Iris pigment epithelial cell (primary cell): ENCODE data around the gene RAB3C.
A peak's percentile ranks its signal among the peaks of the same experiment; 100 is the strongest.

Source experiments
- DNase-seq: peaks from one replicate; pipeline ENCODE4 v3.0.0-alpha.2; 2011; ENCODE audit warnings: low read depth

RAB3C gene

DNA sequence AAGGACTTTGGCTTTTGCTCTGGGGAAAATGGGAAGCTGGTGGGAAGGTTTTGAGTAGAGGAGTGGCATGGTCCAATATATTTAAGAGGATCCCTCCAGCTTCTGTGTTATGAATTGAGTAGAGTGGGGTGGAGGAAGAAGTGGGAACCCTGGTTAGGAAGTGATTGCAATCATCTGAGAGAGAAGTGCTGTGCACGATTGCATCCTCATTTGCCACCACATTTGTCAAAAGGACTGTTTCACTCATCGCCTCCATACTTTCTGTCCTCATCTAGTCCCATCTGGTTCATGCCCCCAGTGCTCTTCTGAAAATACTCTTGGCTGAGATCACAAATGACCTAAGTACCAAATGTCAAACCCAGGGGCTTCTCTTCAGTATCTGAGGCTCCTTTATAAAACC is 192.1 kb downstream of the RAB3C start:
- DNase-seq, result no peak

DNA sequence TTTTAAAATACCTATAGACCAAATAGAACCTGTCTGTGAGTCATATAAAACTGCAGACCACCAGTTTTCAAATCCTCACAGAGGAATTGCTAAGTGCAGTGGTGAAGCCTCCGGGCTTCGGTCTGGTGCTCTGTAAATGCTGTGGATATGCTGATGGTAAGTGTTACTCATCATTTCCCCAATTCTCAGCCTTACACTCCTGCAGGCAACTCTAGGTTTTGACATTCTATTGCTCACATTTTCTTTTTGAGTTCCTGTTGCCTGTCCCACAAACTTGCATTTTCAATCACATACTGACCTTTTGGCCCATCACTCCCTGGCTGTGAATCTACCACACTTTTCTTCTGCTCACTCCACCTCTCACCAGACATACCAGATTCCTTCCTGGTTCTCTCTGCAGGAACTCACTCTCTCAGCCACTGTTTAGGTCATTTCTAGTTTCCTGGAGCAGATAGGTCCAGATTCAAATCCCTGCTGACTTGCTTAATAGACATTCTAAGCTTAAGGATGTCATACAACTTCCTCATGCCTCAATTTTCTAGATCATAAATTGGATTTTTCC is 192.9 kb downstream of the RAB3C start:
- DNase-seq, result no peak

DNA sequence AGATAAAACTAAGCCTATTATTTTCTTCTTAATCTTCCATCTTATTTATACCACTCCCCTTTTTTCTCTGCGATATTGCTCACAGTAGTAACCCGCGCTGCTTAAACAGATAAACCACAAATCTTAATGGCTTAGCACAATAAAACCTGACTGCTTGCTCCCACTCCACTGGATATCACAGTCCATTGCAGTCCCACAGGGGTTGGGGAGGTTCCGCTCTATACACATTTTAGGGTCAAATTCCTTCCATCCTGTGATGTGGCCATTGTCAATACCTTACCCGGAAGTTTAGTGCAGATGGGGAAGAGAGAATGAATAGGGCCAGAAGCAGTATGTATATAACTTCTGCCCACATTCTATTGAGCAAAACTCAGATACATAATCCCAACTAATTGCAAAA is 193.7 kb downstream of the RAB3C start:
- no peak for DNase-seq

DNA sequence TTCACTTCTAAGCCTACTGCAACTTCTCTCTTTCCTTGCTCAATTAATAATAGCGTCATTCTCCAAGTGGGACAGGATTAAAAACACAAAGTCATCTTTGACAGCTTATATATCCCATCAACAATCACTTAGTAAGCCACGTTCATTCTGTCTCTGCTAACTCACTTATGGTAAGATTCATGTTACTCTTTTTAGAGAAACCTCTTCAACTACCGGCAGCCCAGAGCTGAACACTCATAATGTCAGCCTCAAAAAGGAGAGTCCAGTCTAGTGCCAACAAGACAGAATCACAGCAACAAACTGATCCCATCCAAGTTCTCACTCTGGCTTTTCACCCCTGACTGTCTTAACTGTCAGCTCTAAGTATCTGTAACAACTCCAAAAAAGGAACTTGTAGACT is 196.0 kb downstream of the RAB3C start:
- no peak for DNase-seq

DNA sequence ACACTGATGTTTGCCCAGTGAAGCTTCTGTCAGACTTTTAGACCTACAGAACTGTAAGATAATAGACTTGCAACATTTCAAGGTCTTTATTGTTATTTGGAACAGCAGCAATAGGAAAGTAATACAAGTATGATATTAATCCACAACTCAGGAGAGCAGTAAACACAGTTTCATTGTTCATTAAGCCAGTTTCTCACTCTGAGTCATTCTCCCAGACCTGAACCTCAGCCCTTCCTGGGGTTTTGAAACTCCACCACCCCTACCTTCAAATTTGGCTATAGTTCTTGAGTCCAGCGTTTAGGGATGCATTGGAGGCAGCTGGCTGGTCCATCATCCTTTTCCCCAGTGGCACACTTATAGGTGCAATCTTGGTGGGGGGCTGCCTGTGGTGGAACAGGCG is 203.2 kb downstream of the RAB3C start:
- DNase-seq, result no peak

DNA sequence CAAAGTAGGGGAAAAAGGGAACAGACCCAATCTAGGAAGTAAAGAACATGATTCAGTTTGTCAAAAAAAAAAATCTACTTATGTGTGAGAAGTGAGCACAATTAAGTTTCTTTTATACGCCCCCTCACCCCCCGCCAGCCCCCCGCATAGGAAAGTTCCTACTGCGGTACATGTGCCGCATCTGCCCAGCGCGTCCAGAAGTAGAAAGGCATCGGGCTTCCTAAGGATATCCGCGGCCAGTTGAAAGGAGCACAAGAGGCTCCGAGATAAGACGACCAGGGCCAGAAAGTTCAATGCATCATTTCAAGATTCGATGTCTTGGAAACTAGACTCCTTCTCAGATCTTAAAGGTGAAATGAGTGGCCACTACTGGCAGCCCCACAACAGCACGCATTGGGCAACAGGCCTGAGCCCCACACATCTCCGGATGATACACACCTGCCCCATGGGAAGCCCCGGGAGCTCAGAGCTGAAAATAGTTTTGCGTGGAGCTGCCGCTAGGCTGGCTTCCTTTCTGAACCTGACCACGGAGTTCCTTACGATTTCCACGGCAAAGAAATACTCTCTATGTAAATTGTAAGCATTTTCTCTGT is 203.9 kb downstream of the RAB3C start:
- DNase-seq, result no peak

- DNase-seq, result no peak
Observed at GRCh38 chr5:58787987-58788386, 205.1 kb downstream of the RAB3C start.

DNA sequence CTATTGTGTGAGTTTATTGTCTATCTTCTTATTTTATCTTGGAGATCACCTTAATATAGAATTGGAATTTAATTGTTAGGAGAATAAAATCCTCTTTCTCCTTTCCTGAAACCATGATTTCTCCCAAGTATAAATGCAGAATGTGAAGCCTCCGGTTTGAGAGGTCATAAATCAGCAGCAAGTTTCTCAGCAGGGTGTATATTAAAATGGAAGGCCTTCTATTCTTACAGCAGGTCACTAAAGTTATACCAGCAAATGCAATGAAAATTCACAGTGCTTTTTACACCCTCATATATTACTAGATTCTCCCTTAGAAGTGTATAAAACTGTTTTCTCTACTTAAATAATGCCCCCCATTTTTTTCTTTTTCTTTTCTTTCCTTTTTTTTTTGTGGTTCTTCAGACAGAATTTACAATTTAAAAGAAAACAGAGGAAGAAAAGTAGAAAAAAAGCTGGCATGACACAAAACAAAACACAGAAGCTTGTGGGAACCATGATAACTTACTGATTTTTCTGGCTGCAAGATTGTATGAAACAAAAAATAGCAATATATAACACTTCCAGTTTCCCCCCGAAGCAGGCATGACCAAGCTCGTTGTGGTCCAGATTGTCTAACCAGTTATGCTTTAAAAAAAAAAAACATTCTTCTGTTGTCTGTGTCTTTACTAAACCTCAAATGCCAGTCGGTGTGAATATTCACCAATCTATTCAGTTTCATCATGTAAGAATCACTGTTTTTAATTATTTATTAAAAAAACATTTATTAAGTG is 211.2 kb downstream of the RAB3C start:
- DNase-seq, result no peak

DNA sequence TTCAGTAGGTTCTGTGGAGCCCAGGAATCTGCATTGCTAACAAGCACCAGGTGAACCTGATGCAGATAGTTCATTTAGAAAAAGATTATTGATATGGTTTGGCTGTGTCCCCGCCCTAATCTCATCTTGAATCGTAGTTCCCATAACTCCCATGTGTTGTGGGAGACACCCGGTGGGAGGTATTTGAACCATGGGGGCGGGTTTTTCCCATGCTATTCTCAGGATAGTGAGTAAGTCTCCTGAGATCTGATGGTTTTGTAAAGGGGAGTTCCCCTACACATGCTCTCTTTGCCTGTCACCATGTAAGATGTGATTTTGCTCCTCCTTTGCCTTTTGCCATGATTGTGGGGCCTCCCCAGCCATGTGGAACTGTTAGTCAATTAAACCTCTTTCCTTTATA is 212.0 kb downstream of the RAB3C start:
- DNase-seq, result no peak

GRCh38 chr5:58795327-58795726 is 212.5 kb downstream of the RAB3C start:
- no peak for DNase-seq

- no peak for DNase-seq
Observed at GRCh38 chr5:58797021-58797420, 214.1 kb downstream of the RAB3C start.

DNA sequence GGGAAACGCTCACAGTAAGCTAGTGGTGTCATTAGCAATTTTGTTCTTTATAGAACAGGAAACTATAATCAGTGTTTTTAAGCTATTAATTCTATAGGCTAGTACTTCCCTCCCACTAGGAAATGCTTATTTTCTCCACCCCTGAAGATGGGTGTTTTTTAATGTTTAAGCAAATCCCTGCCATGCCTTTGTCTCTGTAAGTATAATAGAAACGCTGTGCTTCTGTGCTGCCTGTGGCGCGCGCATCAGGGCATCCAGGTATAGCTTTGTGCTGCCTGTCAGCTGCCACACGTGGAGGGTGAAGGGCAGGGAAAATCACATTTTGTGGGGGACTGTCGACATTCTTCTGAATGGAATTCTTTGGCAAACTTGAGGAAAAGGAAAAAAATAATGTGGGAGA is 217.5 kb downstream of the RAB3C start:
- DNase-seq, result no peak

GRCh38 chr5:58800861-58801540 is 218.1 kb downstream of the RAB3C start:
- DNase-seq, result no peak

- no peak for DNase-seq
Observed at GRCh38 chr5:58803056-58803455, 220.2 kb downstream of the RAB3C start.

DNA sequence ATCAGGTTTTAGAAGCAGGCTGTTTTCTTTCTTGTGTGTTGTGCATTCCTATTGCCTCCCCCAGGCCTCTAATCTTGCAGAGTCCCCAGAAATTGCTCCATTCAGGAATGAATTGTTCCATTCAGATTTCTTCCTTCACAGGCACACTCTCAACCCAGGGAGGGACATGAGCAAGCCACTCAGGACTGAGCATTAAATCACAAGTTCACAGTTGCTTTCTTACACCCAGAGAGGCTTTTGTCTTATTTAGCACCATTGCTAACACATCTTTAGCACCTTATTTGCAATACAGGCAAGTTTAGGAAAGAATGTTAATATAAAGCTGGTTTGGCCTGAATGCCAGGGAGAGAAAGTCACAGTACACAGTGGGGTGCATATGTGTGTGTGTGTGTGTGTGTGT is 221.4 kb downstream of the RAB3C start:
- DNase-seq, result no peak

- DNase-seq, result no peak
Observed at GRCh38 chr5:58810086-58810485, 227.2 kb downstream of the RAB3C start.

GRCh38 chr5:58813855-58814254 is 231.0 kb downstream of the RAB3C start:
- DNase-seq, result no peak

DNA sequence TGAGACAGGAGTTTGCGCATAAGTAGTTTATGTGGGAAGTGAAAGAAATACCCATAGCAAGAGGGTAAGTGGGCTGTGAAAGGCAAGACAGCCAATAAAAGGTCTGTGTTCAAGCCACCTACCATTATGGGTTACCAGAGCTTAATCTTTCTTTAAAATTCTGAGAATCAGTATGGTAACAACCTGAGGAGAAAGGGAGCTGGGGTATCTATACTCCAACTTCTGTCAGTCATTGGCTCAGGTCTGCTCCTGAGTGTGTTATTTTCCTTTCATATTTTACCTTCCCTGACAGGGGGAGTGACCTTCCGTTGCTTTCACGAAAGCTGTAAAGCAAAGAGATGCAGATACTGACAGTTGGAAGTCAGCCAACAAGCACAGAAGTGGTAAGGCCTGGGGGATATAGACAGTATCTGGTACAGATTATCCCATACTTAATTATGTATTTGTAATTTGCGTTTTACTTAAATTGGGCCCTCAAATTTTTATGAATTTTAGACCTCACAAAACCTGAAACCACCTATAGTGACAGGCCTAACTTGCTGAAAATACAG is 233.4 kb downstream of the RAB3C start:
- DNase-seq, result no peak

- no peak for DNase-seq
Observed at GRCh38 chr5:58818465-58818864, 235.6 kb downstream of the RAB3C start.

- peak; percentile 6 for DNase-seq
Observed at GRCh38 chr5:58825441-58825840, 242.6 kb downstream of the RAB3C start.

DNA sequence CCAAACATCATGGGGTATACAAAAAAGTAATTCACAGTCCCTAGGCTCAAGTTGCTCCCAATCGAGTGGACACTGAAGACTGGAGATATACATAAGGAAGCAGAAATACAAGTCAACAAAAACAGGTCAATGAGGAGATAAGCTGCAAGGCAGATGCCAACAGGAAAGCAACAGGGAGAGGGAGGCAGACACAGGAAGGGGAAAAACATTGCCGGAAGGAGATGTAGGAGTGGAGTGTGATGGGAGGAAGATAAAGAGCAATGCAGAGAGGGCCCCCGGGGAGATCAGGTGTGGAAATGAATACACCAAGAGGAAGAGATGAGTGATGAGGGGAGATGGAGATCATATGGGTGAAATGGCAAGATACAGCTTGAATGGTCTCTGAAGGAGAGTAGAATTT is 243.0 kb downstream of the RAB3C start:
- no peak for DNase-seq

GRCh38 chr5:58827463-58827862 is 244.6 kb downstream of the RAB3C start:
- DNase-seq, result no peak

GRCh38 chr5:58828258-58828657 is 245.4 kb downstream of the RAB3C start:
- DNase-seq, result no peak
